CD4-positive, alpha-beta T cell treated with Interleukin-4 for 4 hours (primary cell): ENCODE results near the gene TTC39C.
"Not testable (repeated sequence)": the region's sequence is repeated elsewhere in the genome, so short reads cannot be mapped to it uniquely, and the experiment has no call there.

ENCODE experiments used
- DNase-seq: peaks from one replicate; pipeline ENCODE4 v3.0.0-alpha.2; 2020

TTC39C gene

DNA sequence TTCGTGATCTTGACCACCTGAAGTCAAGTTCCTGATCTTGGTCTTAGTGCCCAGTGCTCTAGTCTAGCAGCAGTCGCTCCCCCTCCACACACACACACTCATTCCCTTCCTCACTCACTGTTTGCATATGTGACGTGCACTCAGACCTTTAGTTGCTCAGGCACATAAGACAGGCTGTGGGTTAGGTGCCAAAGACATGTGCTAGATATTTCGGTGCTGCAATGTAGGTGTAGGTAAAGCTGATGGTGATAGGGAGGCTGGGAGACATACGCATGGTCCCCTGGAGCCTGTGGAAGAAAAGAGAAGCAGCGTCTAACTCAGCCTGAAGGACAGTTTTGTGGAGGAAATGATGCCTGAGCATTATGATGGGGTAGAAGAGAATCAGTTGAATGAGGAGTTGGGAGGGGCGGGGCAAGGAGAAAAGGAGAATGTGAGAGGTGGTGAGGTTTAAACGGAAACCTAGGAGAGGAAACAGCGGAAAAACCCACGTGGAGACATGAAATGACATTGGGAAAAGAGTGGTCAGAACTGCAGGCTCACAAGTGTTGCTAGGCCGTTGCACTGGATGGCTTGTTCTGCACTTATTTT, 3.8 kb downstream of the TTC39C start:
- DNase-seq = no peak

GRCh38 chr18:24019641-24020331, 5.2 kb downstream of the TTC39C start:
- DNase-seq = peak; percentile 89

GRCh38 chr18:24021505-24021904, 7.0 kb downstream of the TTC39C start:
- no peak for DNase-seq

DNA sequence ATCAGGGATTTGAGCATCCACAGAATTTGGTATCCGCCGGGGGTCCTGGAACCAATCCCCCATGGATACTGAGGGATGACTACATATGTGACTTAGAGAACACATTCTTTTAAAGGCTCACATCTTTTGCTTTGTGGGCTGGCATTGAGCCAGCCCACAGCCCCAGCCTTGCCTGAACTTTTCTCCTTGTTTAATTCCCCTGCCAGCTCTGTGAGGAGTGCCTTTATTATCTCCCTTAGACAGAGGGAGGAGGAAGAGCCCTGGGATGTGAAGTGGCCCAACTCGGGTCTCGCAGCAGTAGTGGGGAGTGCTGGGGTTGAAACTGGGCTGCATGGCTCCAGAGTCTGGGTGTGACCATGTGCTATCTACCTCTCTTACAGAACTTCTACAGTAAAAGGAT, 7.6 kb downstream of the TTC39C start:
- DNase-seq = no peak

GRCh38 chr18:24023185-24023814, 8.7 kb downstream of the TTC39C start:
- no peak for DNase-seq

DNA sequence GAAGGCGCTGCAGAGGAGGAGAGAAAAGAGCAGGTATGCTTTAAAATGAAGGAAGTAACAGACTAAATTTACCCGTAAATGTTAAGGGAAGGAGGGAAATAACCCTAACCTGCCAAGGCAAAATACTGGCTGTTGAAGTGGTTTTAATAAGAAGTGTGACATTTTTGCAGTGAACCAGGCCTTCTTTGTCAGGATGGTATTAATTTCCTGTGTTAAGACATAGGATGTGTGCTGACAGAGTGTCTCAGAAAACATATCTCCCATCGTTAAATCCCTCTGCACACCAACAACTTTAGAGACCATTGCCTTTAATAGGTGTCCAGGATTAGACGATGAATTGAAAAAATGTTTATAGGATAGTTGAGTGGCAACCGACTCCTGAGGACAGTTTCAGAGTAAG, 9.9 kb downstream of the TTC39C start:
- no peak for DNase-seq

DNA sequence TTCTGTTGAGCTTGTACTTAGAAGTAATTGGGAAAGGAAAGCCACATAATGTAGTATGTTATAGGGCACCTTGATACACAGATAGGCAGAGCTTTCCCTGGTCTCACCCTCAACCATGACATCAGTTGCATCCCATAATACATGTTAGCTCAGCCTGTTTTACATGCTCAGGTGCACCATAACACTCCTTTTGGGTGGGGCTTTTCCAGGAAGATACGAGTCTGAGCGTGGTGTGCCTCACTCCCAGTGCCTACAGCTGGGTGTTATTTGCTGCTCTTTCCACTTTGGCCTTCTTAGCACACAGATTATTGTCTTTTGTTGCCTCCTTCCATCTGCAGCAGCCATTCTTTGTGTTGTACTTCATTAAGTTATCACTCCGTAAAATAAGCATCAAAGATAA, 11.9 kb downstream of the TTC39C start:
- no peak for DNase-seq

DNA sequence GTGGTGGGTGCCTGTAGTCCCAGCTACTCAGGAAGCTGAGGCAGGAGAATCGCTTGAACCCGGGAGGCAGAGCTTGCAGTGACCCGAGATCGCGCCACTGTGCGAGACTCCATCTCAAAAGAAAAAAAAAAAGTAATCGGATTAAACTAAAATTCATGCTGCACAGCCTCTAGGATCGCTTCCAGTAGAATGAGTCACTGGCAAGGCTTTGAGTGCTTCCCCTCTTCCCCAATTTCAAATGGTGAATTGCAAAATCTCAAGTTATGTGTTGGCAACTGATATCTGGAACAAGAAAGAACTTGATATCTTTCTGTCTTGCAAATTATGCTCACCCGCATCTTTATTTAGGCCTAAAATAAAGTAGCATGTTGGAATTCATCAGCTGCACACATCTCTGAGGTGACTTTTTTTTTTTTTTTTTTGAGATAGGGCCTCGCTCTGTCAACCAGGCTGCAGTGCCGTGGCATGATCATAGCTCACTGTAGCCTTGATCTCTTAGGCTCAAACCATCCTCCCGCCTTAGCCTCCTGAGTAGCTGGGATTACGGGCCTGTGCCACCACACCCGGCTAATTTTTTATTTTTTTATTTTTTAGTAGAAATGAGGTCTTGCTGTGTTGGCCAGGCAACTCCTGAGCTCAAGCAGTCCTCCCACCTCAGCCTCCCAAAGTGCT, 12.7 kb downstream of the TTC39C start:
- no peak for DNase-seq

- not testable (repeated sequence) for DNase-seq
Measured at GRCh38 chr18:24028946-24029345, 14.4 kb downstream of the TTC39C start.

DNA sequence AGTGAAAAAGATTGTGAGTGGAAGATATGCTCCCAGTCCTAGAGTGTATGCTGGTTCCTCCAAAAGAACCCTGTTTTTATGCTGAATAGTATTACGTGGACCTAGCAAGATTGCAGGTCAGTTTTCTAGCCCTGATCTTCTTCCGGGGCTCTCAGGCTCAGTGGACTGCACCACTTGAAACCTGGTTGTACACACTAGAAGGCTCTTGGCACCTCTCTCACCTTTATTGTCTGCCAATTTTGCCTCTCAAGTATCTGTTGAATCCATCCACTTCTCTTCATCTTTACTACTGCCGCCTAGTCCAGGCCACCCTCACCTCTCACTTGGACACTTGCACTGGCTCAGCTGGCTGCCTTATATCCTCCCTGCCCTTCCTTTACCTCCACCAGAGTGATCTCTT, 16.8 kb downstream of the TTC39C start:
- DNase-seq = no peak

- no peak for DNase-seq
Measured at GRCh38 chr18:24031916-24032315, 17.4 kb downstream of the TTC39C start.

DNA sequence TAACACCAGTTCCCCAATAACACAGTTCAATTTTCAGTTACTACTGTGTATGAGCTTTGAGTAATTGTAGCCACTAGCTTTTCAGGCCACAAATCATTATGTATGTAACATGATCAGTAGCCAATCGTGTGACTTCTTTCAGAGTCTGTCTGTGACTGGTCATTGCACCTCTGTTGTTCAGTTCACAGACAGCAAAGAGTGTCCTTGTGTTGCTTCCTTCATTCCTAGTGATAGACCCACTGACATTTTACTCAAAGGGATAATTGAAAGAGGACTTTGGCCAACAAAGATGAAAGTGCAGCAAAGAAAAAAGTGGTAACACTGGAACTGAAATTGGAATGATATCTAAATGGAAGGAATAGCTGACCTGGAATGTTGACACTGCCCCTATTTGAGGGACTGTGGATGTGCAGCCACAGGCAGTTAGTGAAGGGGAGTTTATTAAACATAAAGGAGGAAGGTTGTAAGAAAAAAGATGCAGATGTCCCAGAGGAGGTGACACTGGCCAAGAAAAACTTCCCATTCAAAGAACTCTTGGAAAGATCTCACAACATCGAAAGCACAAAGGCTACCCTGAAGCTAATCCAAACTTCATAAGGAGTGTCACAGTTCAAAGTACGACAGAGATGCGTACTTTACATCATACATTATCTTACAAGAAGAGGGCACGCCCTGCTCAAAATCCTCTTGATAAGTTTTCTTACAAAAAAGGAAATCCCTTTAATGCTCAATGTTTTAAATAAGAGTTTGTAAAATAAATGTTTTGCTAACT, 19.3 kb downstream of the TTC39C start:
- DNase-seq = no peak

- no peak for DNase-seq
Measured at GRCh38 chr18:24035316-24035715, 20.8 kb downstream of the TTC39C start.

DNA sequence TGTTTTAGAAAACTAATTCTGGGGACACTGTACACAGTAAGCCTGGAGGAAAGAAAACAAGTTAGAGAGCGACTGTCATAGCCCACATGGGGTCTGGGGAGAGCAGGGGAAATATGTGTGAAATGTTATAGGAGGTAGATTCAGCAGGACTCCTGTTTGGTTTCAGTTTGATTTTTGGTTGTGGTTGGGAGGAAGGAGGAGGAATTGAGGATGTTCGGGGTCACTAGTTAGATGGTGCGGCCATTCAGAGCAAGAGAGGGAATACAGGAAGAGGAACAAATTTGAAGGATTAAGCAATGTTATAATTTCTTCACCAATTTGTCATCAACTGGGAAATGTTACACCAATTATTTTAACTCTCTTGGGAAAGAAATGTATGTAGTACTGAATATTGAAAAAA, 25.1 kb downstream of the TTC39C start:
- DNase-seq = no peak

- DNase-seq = no peak
Measured at GRCh38 chr18:24041691-24042090, 27.1 kb downstream of the TTC39C start.

GRCh38 chr18:24043403-24043802, 28.8 kb downstream of the TTC39C start:
- no peak for DNase-seq

GRCh38 chr18:24048261-24048660, 33.7 kb downstream of the TTC39C start:
- DNase-seq = no peak

- DNase-seq = no peak
Measured at GRCh38 chr18:24049142-24049541, 34.6 kb downstream of the TTC39C start.

GRCh38 chr18:24051031-24051947, 36.7 kb downstream of the TTC39C start:
- DNase-seq = peak; percentile 20

DNA sequence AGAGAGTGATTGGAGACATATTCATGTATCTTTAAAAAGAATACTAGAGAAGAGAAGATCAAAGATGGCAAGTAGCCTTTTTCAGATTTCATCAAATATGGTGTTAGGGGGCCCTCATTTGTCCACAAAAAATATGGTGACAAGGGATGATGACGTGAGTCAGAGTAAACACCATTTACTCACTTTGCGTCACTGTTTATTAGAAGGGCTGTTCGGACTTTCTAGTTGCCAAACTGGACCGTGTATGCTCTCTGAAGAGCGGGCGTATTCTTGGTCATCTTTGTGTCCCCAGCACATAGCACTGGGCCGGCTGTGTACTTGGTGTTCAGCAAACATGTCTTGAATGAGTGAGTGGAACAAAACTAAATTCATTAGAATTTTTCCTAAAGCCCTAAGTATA, 37.5 kb downstream of the TTC39C start:
- no peak for DNase-seq

GRCh38 chr18:24053211-24053610, 38.7 kb downstream of the TTC39C start:
- no peak for DNase-seq

GRCh38 chr18:24054130-24054529, 39.6 kb downstream of the TTC39C start:
- peak; percentile 32 for DNase-seq
